GM19395 (cell line): ENCODE data around the gene FLYWCH2.
"Not testable (repeated sequence)": the region's sequence is repeated elsewhere in the genome, so short reads cannot be mapped to it uniquely, and the experiment has no call there.

Experiments used
- ATAC-seq: cut with Tn5 transposase; IDR thresholded peaks from one replicate; pipeline ENCODE4 v1.9.1; 2021; ENCODE audit warnings: mild to moderate bottlenecking, moderate library complexity; ENCODE audit not compliant: unreplicated experiment

FLYWCH2 gene

GRCh38 chr16:2912330-2913199 is 29.6 kb downstream of the FLYWCH2 start:
- ATAC-seq = peak; percentile 16

GRCh38 chr16:2913603-2914002 is 30.6 kb downstream of the FLYWCH2 start:
- ATAC-seq = no peak

- ATAC-seq = no peak
Measured at GRCh38 chr16:2914233-2914632, 31.2 kb downstream of the FLYWCH2 start.

- ATAC-seq = no peak
Measured at GRCh38 chr16:2915196-2915929, 32.3 kb downstream of the FLYWCH2 start.

GRCh38 chr16:2919511-2920255 is 36.7 kb downstream of the FLYWCH2 start:
- no peak for ATAC-seq

GRCh38 chr16:2923481-2923880 is 40.5 kb downstream of the FLYWCH2 start:
- no peak for ATAC-seq

- no peak for ATAC-seq
Measured at GRCh38 chr16:2924901-2925755, 42.1 kb downstream of the FLYWCH2 start.

- ATAC-seq = no peak
Measured at GRCh38 chr16:2925951-2926649, 43.1 kb downstream of the FLYWCH2 start.

- no peak for ATAC-seq
Measured at GRCh38 chr16:2926650-2926999, 43.6 kb downstream of the FLYWCH2 start.

- ATAC-seq = peak; percentile 68
Measured at GRCh38 chr16:2927010-2927646, 44.1 kb downstream of the FLYWCH2 start.

- ATAC-seq = not testable (repeated sequence)
Measured at GRCh38 chr16:2928151-2928550, 45.1 kb downstream of the FLYWCH2 start.

GRCh38 chr16:2928796-2929195 is 45.8 kb downstream of the FLYWCH2 start:
- no peak for ATAC-seq

- no peak for ATAC-seq
Measured at GRCh38 chr16:2929693-2930092, 46.7 kb downstream of the FLYWCH2 start.

- no peak for ATAC-seq
Measured at GRCh38 chr16:2930236-2930635, 47.2 kb downstream of the FLYWCH2 start.

- not testable (repeated sequence) for ATAC-seq
Measured at GRCh38 chr16:2931231-2931914, 48.4 kb downstream of the FLYWCH2 start.

GRCh38 chr16:2933136-2933535 is 50.1 kb downstream of the FLYWCH2 start:
- no peak for ATAC-seq

- no peak for ATAC-seq
Measured at GRCh38 chr16:2933701-2934100, 50.7 kb downstream of the FLYWCH2 start.

GRCh38 chr16:2934450-2934849 is 51.4 kb downstream of the FLYWCH2 start:
- no peak for ATAC-seq
